ENCODE results near the gene ROR2.

The ROR2 gene

DNA sequence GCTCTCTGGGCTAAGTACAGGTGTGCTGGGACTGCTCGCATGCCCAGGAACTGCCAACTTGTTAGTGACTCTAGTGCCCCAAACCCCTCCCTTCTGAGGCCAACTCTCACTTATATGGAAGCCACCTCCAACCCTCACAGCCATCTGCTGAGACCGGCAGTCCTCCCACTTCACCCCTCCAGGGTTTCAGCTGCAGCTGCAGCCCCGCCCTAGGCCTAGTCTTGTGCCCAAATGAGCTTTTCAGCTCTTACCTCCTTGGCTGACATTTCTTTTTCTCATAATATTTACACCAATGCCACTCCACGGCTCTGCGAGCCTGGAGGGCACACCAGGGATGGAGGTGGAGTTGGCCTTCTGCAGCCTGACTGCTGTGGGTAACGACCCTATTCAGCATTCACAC, 166.6 kb downstream of the ROR2 start:
- DNase-seq (ENCODE audit: extremely low read depth, low read depth), result no peak
- H3K4me3 ChIP-seq (replicated peaks; ENCODE audit: low read depth, low read length), result no peak overlapping the region
- TF ChIP-seq, protein P1, sequence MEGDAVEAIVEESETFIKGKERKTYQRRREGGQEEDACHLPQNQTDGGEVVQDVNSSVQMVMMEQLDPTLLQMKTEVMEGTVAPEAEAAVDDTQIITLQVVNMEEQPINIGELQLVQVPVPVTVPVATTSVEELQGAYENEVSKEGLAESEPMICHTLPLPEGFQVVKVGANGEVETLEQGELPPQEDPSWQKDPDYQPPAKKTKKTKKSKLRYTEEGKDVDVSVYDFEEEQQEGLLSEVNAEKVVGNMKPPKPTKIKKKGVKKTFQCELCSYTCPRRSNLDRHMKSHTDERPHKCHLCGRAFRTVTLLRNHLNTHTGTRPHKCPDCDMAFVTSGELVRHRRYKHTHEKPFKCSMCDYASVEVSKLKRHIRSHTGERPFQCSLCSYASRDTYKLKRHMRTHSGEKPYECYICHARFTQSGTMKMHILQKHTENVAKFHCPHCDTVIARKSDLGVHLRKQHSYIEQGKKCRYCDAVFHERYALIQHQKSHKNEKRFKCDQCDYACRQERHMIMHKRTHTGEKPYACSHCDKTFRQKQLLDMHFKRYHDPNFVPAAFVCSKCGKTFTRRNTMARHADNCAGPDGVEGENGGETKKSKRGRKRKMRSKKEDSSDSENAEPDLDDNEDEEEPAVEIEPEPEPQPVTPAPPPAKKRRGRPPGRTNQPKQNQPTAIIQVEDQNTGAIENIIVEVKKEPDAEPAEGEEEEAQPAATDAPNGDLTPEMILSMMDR (IDR thresholded peaks at IDR 0.05; ENCODE audit: low read depth, low read length, missing control alignments), result no peak

DNA sequence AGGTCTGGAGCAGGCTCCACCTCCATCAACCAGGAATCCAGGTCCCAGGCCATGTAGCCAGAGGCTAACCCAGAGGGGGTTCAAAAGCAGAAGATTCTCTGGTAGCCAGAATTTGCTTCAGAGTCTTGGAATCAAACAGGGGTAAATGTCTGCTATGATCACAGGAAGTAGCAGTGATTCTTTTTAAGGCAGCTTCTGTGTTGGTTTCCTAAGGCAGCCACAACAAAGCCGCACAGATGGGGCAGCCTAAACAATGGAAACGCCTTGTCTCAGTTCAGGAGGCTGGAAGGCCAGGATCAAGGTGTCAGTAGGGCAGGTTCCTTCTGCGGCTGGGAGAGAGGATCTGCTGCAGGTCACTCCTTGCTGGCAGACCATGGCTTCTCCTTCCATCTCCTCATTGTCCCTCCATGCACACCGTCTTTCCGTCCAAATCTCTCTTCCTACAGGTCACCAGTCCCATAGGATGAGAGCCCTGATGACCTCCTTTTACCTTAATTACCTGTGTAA, 167.3 kb downstream of the ROR2 start:
- no peak overlapping the region for H3K4me3 ChIP-seq (replicated peaks; ENCODE audit: low read depth, low read length)
- no peak for DNase-seq (ENCODE audit: extremely low read depth, low read depth)
- TF ChIP-seq, protein P1 (IDR thresholded peaks at IDR 0.05; ENCODE audit: low read depth, low read length, missing control alignments), result no peak

DNA sequence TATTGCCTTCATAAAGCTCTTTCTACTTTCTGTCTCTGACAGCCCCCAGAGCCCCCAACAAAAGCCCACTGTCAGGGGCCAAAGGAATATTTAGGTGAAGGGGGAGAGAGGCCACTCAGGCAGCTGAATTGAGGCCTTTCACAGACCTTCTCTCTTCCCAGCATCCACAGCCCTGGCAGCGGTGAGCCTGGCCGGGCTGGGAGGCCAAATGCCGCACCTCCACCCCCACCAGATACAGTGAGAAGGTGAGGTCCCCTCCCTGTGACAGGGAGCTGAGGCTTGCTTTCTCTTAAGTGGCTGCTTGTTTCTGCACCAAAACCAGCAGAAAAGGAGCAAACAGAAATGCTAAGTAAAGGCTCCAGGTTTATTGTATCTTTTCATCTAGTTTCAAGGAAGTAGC, 168.1 kb downstream of the ROR2 start:
- no peak overlapping the region for H3K4me3 ChIP-seq (replicated peaks; ENCODE audit: low read depth, low read length)
- TF ChIP-seq, protein P1 (IDR thresholded peaks at IDR 0.05; ENCODE audit: low read depth, low read length, missing control alignments), result no peak
- DNase-seq (ENCODE audit: extremely low read depth, low read depth), result no peak

DNA sequence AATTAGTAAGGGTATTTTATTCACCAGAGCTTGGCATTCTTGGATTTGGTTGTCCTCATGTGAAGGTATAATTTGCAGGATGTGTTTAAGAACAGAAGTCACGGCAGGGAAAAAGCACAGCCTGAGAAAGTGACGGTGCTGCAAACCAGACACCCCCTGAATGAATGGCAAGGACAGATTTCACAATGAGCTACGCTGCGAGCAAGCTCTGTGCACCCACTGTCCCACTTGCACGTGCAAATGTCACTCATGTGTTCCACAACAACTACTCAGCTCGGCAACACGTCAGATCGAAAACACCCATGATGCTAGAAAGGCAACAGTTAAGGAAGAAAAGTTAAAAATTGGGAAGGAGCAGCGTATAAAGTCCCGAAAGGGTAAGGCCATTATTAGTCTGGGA, 168.9 kb downstream of the ROR2 start:
- DNase-seq (ENCODE audit: extremely low read depth, low read depth), result no peak

DNA sequence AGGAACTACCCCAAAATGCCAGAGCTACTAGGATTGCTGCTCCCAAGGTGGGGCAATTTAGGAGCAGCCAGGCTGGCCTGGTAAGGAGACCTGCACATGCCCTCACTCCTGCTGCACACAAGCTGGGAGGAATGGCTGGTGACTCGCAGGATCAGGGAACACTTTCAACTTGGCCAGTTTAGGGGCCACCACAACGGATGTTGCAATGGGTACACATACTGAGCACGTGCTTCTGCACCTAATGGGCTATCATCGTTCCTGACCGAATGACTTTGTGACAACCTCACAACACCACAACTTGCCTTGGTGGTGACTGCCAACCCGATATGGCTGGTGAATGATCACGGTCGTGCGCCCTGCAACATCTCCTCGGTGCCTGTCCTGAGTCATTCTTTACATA, 172.0 kb downstream of the ROR2 start:
- no peak overlapping the region for H3K4me3 ChIP-seq (replicated peaks; ENCODE audit: low read depth, low read length)
- DNase-seq (ENCODE audit: extremely low read depth, low read depth), result no peak
- TF ChIP-seq, protein P1 (IDR thresholded peaks at IDR 0.05; ENCODE audit: low read depth, low read length, missing control alignments), result no peak

More for the DNA sequence above, 168.9 kb downstream of the ROR2 start:
- H3K4me3 ChIP-seq (replicated peaks; ENCODE audit: low read depth, low read length), result no peak overlapping the region
- TF ChIP-seq, protein P1 (IDR thresholded peaks at IDR 0.05; ENCODE audit: low read depth, low read length, missing control alignments), result no peak

DNA sequence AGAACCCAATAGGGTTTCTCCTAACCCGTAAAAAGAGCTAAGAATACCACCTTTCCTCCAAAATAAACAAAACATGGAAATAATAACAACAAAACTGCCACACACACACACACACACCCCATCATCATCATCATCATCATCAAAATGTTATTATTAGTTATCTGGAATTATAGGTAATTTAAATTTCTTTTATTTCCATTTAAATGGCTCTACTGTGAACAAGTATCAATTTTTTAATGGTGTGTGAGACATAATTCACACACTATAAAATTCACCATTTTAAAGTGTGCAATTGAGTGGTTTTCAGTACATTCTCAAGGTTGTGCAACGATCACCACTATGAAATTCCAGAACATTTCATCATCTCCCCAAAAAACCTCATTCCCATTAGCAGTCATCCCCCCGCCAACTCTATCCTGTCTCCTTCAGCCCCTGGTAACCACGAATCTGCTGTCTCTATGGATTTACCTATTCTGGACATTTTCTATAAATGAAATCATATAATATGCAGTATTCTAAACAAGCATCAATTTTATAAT, 172.7 kb downstream of the ROR2 start:
- TF ChIP-seq, protein P1 (IDR thresholded peaks at IDR 0.05; ENCODE audit: low read depth, low read length, missing control alignments), result no peak
- H3K4me3 ChIP-seq (replicated peaks; ENCODE audit: low read depth, low read length), result no peak overlapping the region
- DNase-seq (ENCODE audit: extremely low read depth, low read depth), result no peak

All from HFF-Myc (cell line).